GM18508 (cell line): ENCODE measurements around the gene MS4A4E.
"Not testable (repeated sequence)": the region's sequence is repeated elsewhere in the genome, so short reads cannot be mapped to it uniquely, and the experiment has no call there.

Experiments
- ATAC-seq: cut with Tn5 transposase; IDR thresholded peaks from one replicate; pipeline ENCODE4 v1.9.1; 2021; ENCODE audit warnings: moderate number of reproducible peaks; ENCODE audit not compliant: insufficient read depth, unreplicated experiment

The MS4A4E gene

GRCh38 chr11:60222141-60222540, 20.8 kb downstream of the MS4A4E start:
- no peak for ATAC-seq

- no peak for ATAC-seq
Observed at GRCh38 chr11:60221692-60222091, 21.2 kb downstream of the MS4A4E start.

GRCh38 chr11:60221181-60221580, 21.8 kb downstream of the MS4A4E start:
- ATAC-seq, result no peak

- no peak for ATAC-seq
Observed at GRCh38 chr11:60214386-60214785, 28.6 kb downstream of the MS4A4E start.

- no peak for ATAC-seq
Observed at GRCh38 chr11:60211206-60211605, 31.7 kb downstream of the MS4A4E start.

GRCh38 chr11:60209977-60210376, 33.0 kb downstream of the MS4A4E start:
- ATAC-seq, result no peak

- no peak for ATAC-seq
Observed at GRCh38 chr11:60208951-60209350, 34.0 kb downstream of the MS4A4E start.

- ATAC-seq, result no peak
Observed at GRCh38 chr11:60208146-60208895, 34.6 kb downstream of the MS4A4E start.

GRCh38 chr11:60206616-60207015, 36.3 kb downstream of the MS4A4E start:
- ATAC-seq, result no peak

- no peak for ATAC-seq
Observed at GRCh38 chr11:60204922-60205321, 38.0 kb downstream of the MS4A4E start.

GRCh38 chr11:60201334-60201733, 41.6 kb downstream of the MS4A4E start:
- not testable (repeated sequence) for ATAC-seq

- ATAC-seq, result no peak
Observed at GRCh38 chr11:60197442-60197841, 45.5 kb downstream of the MS4A4E start.

- ATAC-seq, result no peak
Observed at GRCh38 chr11:60195923-60196368, 47.0 kb downstream of the MS4A4E start.

- no peak for ATAC-seq
Observed at GRCh38 chr11:60194511-60194910, 48.4 kb downstream of the MS4A4E start.

- peak; percentile 63 for ATAC-seq
Observed at GRCh38 chr11:60193687-60194433, 49.1 kb downstream of the MS4A4E start.

- ATAC-seq, result not testable (repeated sequence)
Observed at GRCh38 chr11:60192564-60192963, 50.4 kb downstream of the MS4A4E start.

GRCh38 chr11:60188481-60188880, 54.5 kb downstream of the MS4A4E start:
- ATAC-seq, result not testable (repeated sequence)

GRCh38 chr11:60186128-60186527, 56.8 kb downstream of the MS4A4E start:
- ATAC-seq, result not testable (repeated sequence)

- ATAC-seq, result not testable (repeated sequence)
Observed at GRCh38 chr11:60185512-60185827, 57.5 kb downstream of the MS4A4E start.

GRCh38 chr11:60184824-60185511, 58.0 kb downstream of the MS4A4E start:
- ATAC-seq, result peak; percentile 47

- ATAC-seq, result no peak
Observed at GRCh38 chr11:60183591-60184205, 59.2 kb downstream of the MS4A4E start.
